HG03280 (cell line): ENCODE data around the gene GDF15.
"Not testable (repeated sequence)": the region's sequence is repeated elsewhere in the genome, so short reads cannot be mapped to it uniquely, and the experiment has no call there.

Source experiments
- ATAC-seq: cut with Tn5 transposase; IDR thresholded peaks from one replicate; pipeline ENCODE4 v1.9.1; 2021; ENCODE audit warnings: mild to moderate bottlenecking, moderate library complexity; ENCODE audit not compliant: unreplicated experiment

Gene GDF15, protein sequence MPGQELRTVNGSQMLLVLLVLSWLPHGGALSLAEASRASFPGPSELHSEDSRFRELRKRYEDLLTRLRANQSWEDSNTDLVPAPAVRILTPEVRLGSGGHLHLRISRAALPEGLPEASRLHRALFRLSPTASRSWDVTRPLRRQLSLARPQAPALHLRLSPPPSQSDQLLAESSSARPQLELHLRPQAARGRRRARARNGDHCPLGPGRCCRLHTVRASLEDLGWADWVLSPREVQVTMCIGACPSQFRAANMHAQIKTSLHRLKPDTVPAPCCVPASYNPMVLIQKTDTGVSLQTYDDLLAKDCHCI

GRCh38 chr19:18385675-18386542 lies at the start of gene GDF15:
GDF15 (plus strand) TSS chr19:18386158; CDS start chr19:18386190, 32 bp downstream.
- ATAC-seq, result no peak

GRCh38 chr19:18338541-18338940 lies 47.4 kb upstream of the GDF15 start:
- no peak for ATAC-seq

DNA sequence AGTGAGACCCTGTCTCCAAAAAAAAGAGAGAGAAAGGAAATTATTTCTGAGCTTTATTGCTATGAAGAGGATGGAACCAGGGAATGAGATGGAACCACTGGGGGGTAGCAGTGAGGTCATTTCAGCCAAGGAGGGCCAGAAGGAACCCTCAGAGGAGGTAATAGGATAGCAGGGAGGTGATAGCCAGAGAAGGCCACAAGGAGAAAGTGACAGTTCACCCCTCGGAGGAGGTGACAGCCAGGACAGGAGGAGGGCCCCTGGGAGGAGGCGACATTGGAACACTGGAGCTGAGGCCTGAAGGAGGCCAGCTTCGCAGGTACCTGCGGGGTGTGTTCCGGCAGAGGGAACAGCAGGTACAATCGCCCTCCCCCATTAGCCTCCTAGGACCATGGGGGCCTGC lies 46.2 kb upstream of the GDF15 start:
- ATAC-seq, result no peak

DNA sequence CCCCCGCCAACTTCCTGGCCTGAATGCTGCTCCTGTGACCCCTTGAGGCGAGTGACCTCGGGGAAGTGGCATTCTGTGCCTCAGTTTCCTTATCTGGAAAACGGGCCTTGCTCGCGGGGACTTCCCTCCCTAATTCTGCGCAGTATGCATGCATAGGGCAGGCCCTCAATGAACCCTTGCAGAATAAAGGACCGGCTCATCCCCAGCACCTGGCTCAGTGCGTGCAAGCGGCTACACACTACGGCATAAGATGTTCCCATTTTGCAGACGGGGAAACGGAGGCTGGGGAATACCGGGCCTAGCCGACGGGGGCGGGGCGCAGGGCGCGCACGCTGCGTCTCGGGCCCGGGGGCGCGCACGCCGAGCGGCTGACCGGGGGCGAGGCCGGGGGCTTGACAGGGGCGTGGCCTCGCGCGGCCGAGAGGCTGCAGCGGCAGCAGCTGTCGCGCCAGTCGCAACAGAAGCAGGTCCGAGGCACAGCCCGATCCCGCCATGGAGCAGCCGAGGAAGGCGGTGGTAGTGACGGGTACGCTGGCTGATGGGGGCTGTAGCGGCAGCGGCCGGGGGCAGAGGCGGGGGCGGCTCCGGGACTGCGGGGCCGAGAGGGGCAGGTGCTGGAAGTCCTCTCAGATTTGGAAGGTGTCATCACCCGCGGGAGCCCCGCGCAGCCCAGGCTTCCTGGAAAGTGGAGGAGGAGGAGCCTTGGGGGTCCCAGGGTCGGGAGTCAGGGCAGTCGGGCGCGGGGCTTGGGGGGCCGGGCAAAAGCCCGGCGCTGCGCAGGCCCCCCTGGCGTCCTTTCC lies 45.6 kb upstream of the GDF15 start, which contains the start of gene PGPEP1:
Gene PGPEP1, plus strand, starts transcription at position 409 of the 800 bp plus-strand sequence. Its CDS starts 84 bp downstream, at position 493.
- ATAC-seq, result peak; percentile 81

- peak; percentile 39 for ATAC-seq
Measured at GRCh38 chr19:18340990-18341868, 44.7 kb upstream of the GDF15 start.

DNA sequence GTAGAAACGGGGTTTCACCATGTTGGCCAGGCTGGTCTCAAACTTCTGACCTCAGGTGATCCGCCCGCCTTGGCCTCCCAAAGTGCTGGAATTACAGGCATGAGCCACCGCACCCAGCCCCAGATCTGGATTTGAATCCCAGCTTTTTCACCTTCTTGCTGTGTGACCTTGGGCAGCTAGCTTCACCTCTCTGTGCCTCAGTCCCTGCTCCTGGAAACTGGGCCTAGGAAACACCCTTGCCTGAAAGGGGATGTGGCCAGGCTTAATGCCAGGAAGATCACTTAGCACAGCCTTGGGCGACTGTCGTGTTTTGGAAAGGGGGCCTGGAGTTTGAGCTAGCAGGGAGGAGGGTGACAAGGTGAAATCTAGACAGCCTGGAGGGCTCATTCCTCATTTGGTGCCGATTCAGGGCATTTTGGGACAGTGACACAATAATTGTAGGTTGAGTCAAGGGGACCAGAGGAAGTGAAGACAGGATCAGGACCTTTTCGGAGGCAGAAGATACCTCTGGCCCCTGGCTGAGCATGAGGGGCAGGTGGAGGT lies 43.8 kb upstream of the GDF15 start:
- ATAC-seq, result no peak

- no peak for ATAC-seq
Measured at GRCh38 chr19:18344582-18344950, 41.4 kb upstream of the GDF15 start.

- ATAC-seq, result no peak
Measured at GRCh38 chr19:18345296-18345695, 40.7 kb upstream of the GDF15 start.

GRCh38 chr19:18346091-18346490 lies 39.9 kb upstream of the GDF15 start:
- ATAC-seq, result no peak

- ATAC-seq, result no peak
Measured at GRCh38 chr19:18348171-18348570, 37.8 kb upstream of the GDF15 start.

DNA sequence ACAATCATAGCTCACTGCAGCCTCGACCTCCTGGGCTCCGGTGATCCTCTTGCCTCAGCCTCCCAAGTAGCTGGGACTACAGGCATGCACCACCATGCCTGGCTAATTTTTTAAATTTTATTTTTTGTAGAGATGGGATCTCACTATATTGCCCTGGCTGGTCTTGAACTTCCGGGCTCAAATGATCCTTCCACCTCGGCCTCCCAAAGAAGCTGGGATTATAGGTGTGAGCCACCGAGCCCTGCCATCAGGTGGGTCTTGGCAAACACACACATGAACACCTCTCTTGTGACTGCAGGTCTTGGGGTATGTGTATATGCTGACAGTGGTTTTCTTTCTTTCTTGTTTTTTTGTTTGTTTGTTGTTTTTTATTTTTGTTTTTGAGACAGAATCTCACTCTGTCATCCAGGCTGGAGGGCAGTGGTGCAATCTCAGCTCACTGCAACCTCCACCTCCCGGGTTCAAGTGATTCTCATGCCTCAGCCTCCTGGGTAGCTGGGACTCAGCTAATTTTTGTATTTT lies 37.1 kb upstream of the GDF15 start:
- ATAC-seq, result not testable (repeated sequence)

GRCh38 chr19:18349524-18350128 lies 36.3 kb upstream of the GDF15 start:
- no peak for ATAC-seq

DNA sequence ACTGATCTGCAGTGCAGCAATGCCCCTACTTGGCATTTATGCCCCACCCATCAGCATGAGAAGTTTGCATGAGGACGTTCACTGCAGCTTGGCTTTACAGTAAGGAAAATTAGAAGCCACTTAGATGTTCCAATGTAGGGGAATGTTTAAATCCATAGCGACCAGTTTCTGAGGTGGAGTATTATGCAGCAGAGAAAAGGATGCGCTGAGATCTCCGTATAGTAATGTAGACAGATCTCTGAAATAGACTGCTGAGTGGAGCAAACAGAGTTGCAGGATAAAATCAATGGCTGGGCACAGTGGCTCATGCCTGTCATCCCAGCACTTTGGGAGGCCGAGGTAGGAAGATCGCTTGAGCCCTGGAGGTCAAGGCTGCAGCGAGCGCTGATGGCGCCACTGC lies 35.5 kb upstream of the GDF15 start:
- no peak for ATAC-seq

- ATAC-seq, result no peak
Measured at GRCh38 chr19:18351544-18351943, 34.4 kb upstream of the GDF15 start.

DNA sequence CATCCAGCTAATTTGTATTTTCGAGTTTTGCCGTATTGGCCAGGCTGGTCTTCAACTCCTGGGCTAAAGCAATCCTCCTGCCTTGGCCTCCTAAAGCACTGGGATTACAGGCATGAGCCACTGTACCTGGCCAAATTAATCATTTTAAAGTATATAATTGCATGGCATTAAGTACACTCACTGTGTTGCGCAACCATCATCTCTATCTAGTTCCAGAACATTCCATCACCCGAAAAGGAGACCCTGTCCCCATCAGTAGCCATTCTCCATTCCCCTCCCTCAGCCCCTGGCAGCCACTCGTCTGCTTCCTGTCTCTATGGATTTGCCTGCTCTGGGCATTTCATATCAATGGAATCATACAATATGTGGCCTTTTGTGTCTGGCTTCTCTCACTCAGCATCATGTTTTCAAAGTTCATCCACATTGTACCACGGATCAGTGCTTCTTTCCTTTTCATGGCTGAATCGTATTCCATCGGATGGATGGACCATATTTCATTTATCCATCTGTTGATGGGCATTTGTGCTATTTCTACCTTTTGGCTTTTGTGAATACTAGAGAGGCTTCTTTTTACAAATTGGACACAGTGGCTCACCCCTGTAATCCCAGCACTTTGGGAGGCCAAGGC lies 32.5 kb upstream of the GDF15 start:
- no peak for ATAC-seq

DNA sequence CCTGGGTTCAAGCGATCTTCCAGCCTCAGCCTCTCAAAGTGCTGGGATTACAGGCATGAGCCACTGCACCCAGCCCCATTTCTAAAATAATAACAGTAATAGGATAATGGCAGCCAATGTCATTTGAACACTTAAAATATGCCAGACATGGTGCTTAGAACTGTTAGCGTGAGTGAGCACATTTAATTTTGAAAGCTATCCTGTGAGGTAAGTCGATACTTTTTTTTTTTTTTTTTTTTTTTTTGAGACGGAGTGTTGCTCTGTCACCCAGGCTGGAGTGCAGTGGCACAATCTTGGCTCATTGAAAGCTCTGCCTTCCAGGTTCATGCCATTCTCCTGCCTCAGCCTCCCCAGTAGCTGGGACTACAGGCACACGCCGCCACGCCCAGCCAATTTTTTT lies 31.2 kb upstream of the GDF15 start:
- not testable (repeated sequence) for ATAC-seq

GRCh38 chr19:18357041-18357440 lies 28.9 kb upstream of the GDF15 start:
- ATAC-seq, result no peak

- no peak for ATAC-seq
Measured at GRCh38 chr19:18361646-18362045, 24.3 kb upstream of the GDF15 start.
